ENCODE results near the gene MRPS6.

DNA sequence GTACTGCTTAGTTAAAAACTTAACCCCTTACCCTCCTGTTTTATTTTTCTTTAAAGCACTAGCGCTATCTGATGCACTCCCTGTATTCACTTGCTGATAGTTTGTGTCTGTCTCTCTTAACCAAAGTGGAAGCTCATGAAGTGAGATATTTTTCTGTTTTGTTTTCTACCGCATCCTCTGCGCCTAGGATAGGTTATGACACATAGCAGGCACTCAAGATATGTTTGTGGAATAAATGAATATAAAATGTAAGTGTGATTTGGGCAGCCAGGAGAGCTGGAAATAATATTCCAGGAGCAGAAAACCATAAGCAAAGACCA, 49.0 kb upstream of the MRPS6 start:
- TF ChIP-seq EZH2 (IDR thresholded peaks at IDR 0.05; ENCODE audit: borderline replicate concordance) = no peak
- TF ChIP-seq, protein P1, sequence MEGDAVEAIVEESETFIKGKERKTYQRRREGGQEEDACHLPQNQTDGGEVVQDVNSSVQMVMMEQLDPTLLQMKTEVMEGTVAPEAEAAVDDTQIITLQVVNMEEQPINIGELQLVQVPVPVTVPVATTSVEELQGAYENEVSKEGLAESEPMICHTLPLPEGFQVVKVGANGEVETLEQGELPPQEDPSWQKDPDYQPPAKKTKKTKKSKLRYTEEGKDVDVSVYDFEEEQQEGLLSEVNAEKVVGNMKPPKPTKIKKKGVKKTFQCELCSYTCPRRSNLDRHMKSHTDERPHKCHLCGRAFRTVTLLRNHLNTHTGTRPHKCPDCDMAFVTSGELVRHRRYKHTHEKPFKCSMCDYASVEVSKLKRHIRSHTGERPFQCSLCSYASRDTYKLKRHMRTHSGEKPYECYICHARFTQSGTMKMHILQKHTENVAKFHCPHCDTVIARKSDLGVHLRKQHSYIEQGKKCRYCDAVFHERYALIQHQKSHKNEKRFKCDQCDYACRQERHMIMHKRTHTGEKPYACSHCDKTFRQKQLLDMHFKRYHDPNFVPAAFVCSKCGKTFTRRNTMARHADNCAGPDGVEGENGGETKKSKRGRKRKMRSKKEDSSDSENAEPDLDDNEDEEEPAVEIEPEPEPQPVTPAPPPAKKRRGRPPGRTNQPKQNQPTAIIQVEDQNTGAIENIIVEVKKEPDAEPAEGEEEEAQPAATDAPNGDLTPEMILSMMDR (IDR thresholded peaks at IDR 0.05; ENCODE audit: poor library complexity) = no peak

All from hepatocyte (in vitro differentiated cells).